HUES6 (cell line): ENCODE measurements around the gene HOXA7.

ENCODE experiments used
- H3K27ac ChIP-seq: 2 replicates; pipeline ENCODE4 v1.7.0; 2013; ENCODE audit warnings: low read depth, mild to moderate bottlenecking, low read length, inconsistent platforms
- H3K27me3 ChIP-seq: 2 replicates; pipeline ENCODE4 v1.6.1; 2013; ENCODE audit warnings: low read length; ENCODE audit not compliant: control insufficient read depth, insufficient read depth
- H3K36me3 ChIP-seq: 2 replicates; pipeline ENCODE4 v1.6.1; 2013; ENCODE audit warnings: low read length; ENCODE audit not compliant: control insufficient read depth, insufficient read depth
- H3K4me1 ChIP-seq: 2 replicates; pipeline ENCODE4 v1.6.1; 2013; ENCODE audit warnings: low read length; ENCODE audit not compliant: control insufficient read depth, insufficient read depth
- H3K4me3 ChIP-seq: 2 replicates; pipeline ENCODE4 v1.5.1; 2013; ENCODE audit warnings: low read depth, low read length
- H3K9ac ChIP-seq: one replicate; pipeline ENCODE4 v1.6.1; 2013; ENCODE audit warnings: mild to moderate bottlenecking, low read length
- H3K9me3 ChIP-seq: 2 replicates; pipeline ENCODE4 v1.6.1; 2013; ENCODE audit warnings: low read depth, low read length; ENCODE audit not compliant: control insufficient read depth, insufficient read depth

HOXA7 gene

DNA sequence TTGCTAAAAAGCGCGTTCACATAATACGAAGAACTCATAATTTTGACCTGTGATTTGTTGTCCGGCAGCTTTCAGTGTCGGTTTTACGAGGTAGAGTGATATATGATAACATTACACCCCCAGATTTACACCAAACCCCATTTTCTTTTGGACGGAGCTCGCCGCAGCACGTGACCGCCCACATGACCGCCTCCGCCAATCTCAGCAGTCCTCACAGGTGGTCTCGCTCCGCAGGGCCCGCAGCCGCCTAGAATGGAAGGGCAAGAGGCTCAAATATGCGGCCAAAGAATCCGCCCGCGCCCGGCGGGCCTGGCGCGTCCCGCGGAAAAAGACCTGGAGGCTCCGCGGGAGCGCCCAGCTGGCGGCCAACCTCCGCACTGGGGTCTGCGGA is at the start of gene HOXA7:
Gene HOXA7, minus strand, starts transcription at position 168 of the 391 bp plus-strand sequence. Its CDS starts 130 bp downstream, at position 38.
- H3K27ac ChIP-seq, result no peak within 1 kb of the TSS

DNA sequence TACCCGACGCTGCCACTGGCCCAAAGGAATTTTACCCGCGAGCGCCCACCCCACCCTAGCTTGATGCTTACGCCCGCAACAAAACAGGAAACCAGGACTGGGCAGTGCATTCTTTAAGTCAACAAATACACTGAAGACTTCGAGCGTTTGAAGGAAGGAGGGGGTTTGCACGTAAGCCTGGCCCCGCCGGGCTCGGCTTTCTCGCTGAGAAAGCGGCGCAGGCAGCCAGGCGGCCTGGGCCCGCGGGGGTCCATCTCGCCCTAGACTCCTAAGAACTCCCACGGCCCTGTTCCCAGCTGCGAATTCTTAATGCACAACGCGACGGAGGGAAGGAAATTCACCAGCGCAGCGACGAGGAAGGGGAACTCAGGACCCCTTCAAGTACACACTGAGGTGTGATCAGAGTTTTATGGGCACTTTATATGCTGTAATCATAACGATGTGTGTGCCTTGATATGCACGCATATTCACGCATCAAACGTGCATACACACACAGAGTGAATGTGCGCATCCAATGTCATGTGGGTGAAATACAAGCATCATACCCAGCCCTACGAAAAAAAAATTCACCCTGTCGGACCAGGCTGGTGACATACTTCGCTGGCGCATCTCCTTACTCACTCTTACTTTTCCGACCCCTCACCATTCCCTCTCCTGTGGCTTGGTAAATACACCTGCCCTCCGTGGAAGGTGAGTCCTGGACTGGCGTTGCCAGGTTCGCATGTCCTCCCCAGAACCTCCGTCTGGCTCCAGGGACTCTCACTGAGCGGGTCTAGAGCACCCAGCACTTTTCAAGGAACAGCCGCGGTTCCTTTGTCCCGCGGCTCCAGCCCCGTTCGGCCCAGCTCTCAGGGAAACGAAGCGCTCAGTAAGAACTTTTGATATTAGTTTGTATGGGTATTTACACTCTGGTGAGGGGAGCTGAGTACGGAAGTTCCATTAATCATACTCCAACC is 49.1 kb upstream of the HOXA7 start:
- Histone ChIP-seq H3K36me3 (no peaks in the 10 kb centered on the region), H3K27me3 (peaks cover 100% of the 10 kb centered on the region), H3K27ac (no peak overlapping the region), H3K4me3 (peak overlapping the region; percentile 39; the same call in 1 of the 2 replicates), H3K9ac (no peak overlapping the region), H3K9me3 (no peaks in the 10 kb centered on the region), H3K4me1 (peaks cover 24% of the 10 kb centered on the region)

More for the DNA sequence above, at the start of gene HOXA7:
- peaks cover 19% of the 10 kb centered on the region; the same call in 1 of the 2 replicates for H3K4me1 ChIP-seq
- no peaks in the 10 kb centered on the region; the same call in 1 of the 2 replicates for H3K9me3 ChIP-seq
- H3K9ac ChIP-seq, result peak within 1 kb of the TSS; percentile 75
- peak within 1 kb of the TSS; percentile 59 for H3K4me3 ChIP-seq
- H3K36me3 ChIP-seq, result no peaks in the 10 kb centered on the region
- H3K27me3 ChIP-seq, result peaks cover 100% of the 10 kb centered on the region

DNA sequence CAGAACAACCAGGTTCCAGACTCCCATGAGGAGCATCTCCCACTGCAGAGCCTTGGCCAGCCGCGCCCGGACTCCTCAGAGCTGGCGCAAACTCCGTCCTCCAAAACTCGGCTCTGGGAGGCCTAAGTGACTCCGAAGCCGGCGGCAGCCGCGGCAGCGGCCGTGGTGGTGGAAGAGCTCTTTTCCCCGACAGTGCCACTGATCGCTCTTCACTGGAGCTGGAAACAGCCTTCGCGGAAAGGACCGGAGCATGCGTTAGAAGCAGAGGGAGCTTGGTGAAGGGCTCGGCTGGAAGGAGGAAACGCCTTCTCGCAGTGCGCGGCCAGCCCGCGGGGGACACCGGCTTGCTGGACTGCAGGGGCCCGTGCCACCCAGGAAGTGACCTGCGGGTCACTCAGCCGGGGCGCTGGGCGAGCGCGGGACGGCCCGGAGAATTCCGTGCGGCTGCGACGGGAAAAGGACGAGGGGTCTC is 48.4 kb upstream of the HOXA7 start:
- H3K4me1 ChIP-seq, result peaks cover 25% of the 10 kb centered on the region
- H3K27ac ChIP-seq, result no peak overlapping the region
- peaks cover 100% of the 10 kb centered on the region for H3K27me3 ChIP-seq
- no peaks in the 10 kb centered on the region for H3K9me3 ChIP-seq
- H3K36me3 ChIP-seq, result no peaks in the 10 kb centered on the region
- H3K4me3 ChIP-seq, result peak overlapping the region; percentile 39; the same call in 1 of the 2 replicates
- H3K9ac ChIP-seq, result no peak overlapping the region

- Histone ChIP-seq H3K9ac (no peak overlapping the region), H3K27me3 (peaks cover 98% of the 10 kb centered on the region), H3K9me3 (no peaks in the 10 kb centered on the region), H3K4me1 (peaks cover 26% of the 10 kb centered on the region), H3K36me3 (no peaks in the 10 kb centered on the region), H3K27ac (no peak overlapping the region), H3K4me3 (no peak overlapping the region)
Measured at GRCh38 chr7:27203964-27204594, 47.6 kb upstream of the HOXA7 start.

DNA sequence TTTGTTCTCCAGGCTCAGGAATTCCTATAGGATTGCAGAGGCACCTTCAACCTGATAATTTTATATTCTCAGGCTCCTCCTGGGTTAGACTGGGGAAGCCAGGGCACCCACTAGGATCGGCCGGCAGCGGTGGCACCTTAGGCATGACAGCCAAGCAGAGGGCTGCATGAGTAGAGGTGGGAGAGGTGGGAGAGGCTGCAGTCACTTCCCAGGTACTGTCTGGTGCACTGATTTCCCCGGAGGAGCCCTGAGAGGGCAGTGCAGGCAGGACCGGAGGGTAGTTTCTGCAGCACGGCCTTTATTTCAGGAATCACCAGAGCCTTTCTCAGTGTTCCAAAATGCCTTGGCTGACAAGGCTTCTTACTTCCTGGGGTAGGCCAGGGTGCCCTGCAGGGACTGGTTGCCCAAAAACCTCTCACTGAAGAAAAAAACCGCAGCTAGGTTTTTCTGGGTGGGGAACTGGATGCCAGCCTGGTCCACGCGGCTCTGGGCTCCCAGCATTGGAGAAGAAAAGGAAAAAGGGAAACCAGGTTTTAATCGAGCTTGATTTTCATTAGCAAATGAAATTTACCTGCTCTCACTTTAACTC is 47.0 kb upstream of the HOXA7 start:
- H3K9me3 ChIP-seq, result no peaks in the 10 kb centered on the region
- no peaks in the 10 kb centered on the region for H3K36me3 ChIP-seq
- H3K27me3 ChIP-seq, result peaks cover 98% of the 10 kb centered on the region
- peaks cover 29% of the 10 kb centered on the region for H3K4me1 ChIP-seq
- H3K27ac ChIP-seq, result no peak overlapping the region
- H3K9ac ChIP-seq, result no peak overlapping the region
- H3K4me3 ChIP-seq, result no peak overlapping the region

DNA sequence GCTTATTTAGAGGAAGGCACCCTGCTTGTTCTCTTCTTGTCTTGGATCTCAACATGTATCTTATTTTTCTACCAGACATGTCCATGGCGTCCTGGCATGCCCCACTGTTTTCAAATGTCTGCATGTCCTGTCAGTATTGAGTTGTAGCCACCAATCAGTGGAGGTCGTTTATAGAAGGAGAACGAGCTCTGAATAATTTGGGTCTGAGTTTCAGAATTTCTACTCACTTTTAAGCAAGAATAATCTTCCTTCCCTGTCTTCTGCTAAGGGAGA is 46.3 kb upstream of the HOXA7 start:
- peaks cover 98% of the 10 kb centered on the region for H3K27me3 ChIP-seq
- H3K36me3 ChIP-seq, result no peaks in the 10 kb centered on the region
- H3K27ac ChIP-seq, result no peak overlapping the region

DNA sequence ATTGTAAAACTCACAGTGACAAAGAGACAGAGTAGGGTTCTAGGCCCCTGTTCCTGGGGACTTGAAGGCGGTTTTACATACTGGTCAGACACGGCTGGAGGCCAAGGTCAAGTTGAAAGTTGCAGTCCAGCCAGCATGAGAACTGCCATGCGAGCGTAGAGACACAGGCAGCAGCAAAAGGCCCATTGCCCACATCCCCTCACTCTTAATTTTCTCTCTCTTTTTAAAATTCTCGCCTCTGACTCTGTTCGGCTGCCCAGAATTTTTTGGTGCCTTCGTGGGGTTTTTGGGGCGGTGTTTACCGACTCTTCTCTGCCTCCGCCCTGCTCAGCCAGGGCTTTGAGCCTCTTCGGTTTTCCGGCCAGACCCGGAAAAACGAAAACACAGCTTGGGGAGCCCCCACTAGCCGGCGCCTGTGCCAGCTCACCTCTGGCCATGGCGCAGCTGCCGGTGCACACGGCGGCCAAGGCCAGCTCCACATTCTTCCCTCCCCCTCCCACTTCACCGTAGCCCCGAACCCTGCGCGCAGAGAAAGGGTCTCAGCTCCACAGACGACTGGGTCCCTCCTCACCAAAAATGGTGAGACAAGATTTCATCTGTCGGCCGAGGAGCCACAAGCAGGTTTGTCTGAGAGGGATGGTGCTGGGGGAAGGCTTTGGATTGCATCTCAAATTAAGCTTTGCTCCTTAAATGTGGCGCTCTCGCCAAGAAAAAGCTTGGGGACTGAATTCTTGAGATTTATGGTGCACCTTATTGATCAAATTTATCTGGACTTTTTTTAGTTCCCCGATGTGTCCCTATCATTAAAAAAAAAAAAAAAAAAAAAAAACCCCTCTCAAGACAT is 45.8 kb upstream of the HOXA7 start:
- Histone ChIP-seq H3K27ac (no peak overlapping the region), H3K4me1 (peaks cover 29% of the 10 kb centered on the region), H3K9ac (no peak overlapping the region), H3K36me3 (no peaks in the 10 kb centered on the region), H3K4me3 (no peak overlapping the region; the same call in 1 of the 2 replicates), H3K27me3 (peaks cover 98% of the 10 kb centered on the region), H3K9me3 (no peaks in the 10 kb centered on the region)

More for the DNA sequence above, 46.3 kb upstream of the HOXA7 start:
- H3K4me1 ChIP-seq, result peaks cover 29% of the 10 kb centered on the region
- H3K9ac ChIP-seq, result no peak overlapping the region
- H3K9me3 ChIP-seq, result no peaks in the 10 kb centered on the region
- no peak overlapping the region for H3K4me3 ChIP-seq

DNA sequence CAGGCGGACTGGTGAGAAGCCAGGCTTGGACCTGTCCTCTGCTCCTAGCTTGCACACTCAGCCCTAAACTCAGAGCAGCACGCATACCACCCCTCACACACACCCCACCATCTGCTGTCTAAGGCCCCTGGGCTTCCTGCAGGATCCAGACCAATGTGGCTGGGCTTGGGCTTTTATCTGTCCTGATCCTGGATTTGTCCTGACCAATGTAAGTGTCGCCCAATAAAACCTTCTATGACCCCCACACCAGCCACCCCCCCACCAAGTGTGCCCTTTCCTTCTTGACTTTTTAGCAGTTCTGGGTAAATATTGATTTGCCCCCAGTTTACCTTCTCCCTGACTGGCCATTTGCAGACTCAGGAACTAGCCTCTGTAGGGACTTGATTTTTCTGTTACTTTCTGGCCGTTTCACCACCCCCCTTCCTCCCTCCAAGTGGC is 45.1 kb upstream of the HOXA7 start:
- no peak overlapping the region for H3K9ac ChIP-seq
- no peak overlapping the region for H3K4me3 ChIP-seq
- H3K27ac ChIP-seq, result no peak overlapping the region
- peaks cover 98% of the 10 kb centered on the region for H3K27me3 ChIP-seq
- peaks cover 29% of the 10 kb centered on the region for H3K4me1 ChIP-seq
- no peaks in the 10 kb centered on the region for H3K9me3 ChIP-seq
- H3K36me3 ChIP-seq, result no peaks in the 10 kb centered on the region

DNA sequence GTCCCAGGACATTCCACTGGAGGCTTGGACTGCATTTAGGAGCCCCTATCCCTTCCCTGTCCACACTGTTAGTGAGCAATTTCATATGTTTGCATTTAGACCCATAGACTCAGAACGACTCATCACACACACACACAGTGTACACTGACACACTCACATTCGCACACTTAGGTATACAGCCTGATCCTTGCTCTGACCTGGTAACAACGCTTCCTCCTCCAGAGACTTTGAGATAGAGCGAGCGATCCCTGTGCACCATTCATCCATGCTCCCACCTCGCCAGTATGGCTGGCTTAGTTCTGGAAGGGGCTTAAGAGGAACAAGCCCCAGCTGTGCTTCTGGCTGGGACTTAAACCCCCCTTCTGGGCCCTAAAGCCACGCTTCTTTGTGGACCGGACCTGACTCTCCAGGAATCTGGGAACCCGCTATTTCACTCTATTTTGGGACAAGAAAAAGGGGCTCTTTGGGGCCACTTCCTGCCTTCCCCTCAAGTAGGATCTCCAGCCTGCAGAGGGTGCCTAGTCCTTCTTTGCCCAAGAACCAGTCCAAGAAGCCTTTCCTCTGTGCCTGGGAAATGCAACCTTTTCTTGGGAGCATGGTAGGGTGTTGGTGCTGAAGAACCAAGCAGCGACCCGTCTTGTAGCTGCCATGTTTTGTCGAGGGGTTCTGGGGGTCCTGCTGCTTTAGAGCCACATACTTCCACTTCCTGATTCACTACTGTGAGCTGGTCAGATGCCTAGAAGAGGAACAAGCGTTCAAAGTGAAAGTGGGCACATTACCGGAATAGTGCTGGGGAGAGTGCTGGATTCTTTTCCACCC is 44.5 kb upstream of the HOXA7 start:
- Histone ChIP-seq H3K9ac (no peak overlapping the region), H3K27ac (no peak overlapping the region), H3K4me1 (peaks cover 27% of the 10 kb centered on the region), H3K27me3 (peaks cover 98% of the 10 kb centered on the region), H3K36me3 (no peaks in the 10 kb centered on the region), H3K4me3 (peak overlapping the region; percentile 32; the same call in 1 of the 2 replicates), H3K9me3 (no peaks in the 10 kb centered on the region)
